VCaP (cell line): ENCODE results near the gene S1PR3.

ENCODE experiments used
- H3K27ac ChIP-seq: fragments of 450-650 bp; 2 replicates; pipeline ENCODE4 v1.5.1; 2017
- CTCF ChIP-seq: fragments of 450-650 bp; conservative IDR thresholded peaks from 2 replicates; pipeline ENCODE4 v1.5.1; 2017; ENCODE audit warnings: mild to moderate bottlenecking, moderate library complexity

Gene S1PR3

GRCh38 chr9:88971131-88971960 is 19.9 kb upstream of the S1PR3 start:
- no peak for TF ChIP-seq CTCF
- H3K27ac ChIP-seq: no peak overlapping the region

GRCh38 chr9:88972401-88972800 is 18.9 kb upstream of the S1PR3 start:
- no peak overlapping the region for H3K27ac ChIP-seq
- TF ChIP-seq CTCF: no peak

- TF ChIP-seq CTCF: no peak
- H3K27ac ChIP-seq: no peak overlapping the region
Observed at GRCh38 chr9:88973281-88974045, 17.8 kb upstream of the S1PR3 start.

GRCh38 chr9:88974641-88975040 is 16.6 kb upstream of the S1PR3 start:
- no peak overlapping the region for H3K27ac ChIP-seq
- TF ChIP-seq CTCF: no peak

- H3K27ac ChIP-seq: no peak overlapping the region
- no peak for TF ChIP-seq CTCF
Observed at GRCh38 chr9:88975966-88976889, 15.0 kb upstream of the S1PR3 start.

GRCh38 chr9:88976890-88977257 is 14.4 kb upstream of the S1PR3 start:
- H3K27ac ChIP-seq: no peak overlapping the region
- TF ChIP-seq CTCF: no peak

- TF ChIP-seq CTCF: no peak
Observed at GRCh38 chr9:88978034-88978433, 13.2 kb upstream of the S1PR3 start.

More at GRCh38 chr9:88978034-88978433, 13.2 kb upstream of the S1PR3 start:
- H3K27ac ChIP-seq: no peak overlapping the region
